HCT116 (cell line): ENCODE data around the gene SERGEF. TPM values are rescaled to one million over a fixed set of nuclear protein-coding genes. Genes with fewer than 3 reads are reported as not detected.

ENCODE experiments used
- ATAC-seq: fragments of 200-7000 bp; cut with Tn5 transposase; 2 replicates; pipeline ENCODE4 v1.9.1; 2020; ENCODE audit warnings: mild to moderate bottlenecking, moderate library complexity
- BruUV-seq: library from RNA; stranded (reverse); fragments of 400-500 nt; replicated peaks from 2 replicates; lab custom pipeline; 2021; lab: Mats Ljungman, UMichigan
- CTCF ChIA-PET: fragments of 300-600 bp; sonication (Branson Sonifier 250); formaldehyde crosslinking; loops from one replicate; lab custom pipeline; 2021; ENCODE audit warnings: antibody characterized with exemption; lab: Charles Lee
- POLR2A ChIA-PET: fragments of 300-600, 350-600 bp; sonication (Branson Sonifier 250); formaldehyde crosslinking; loops from one replicate; lab custom pipeline; 2021; ENCODE audit warnings: antibody characterized with exemption; lab: Charles Lee
- RAD21 ChIA-PET, 2 experiments: fragments of 300-600 bp; sonication (Branson Sonifier 250); formaldehyde crosslinking; loops; one replicate each; lab custom pipeline; 2023; ENCODE audit warnings: low total read pairs in 2 of 2; ENCODE audit not compliant: uncharacterized antibody in 2 of 2, unreplicated experiment in 2 of 2, low non-redundant PET in 1 of 2; lab: Charles Lee
- DNase-seq: peaks from one replicate; pipeline ENCODE4 v3.0.0-alpha.2; 2010; ENCODE audit warnings: low read depth, low spot score
- H2AFZ ChIP-seq: fragments of 200-600 bp; shearing (Covaris generic), sonication (generic); 2 replicates; pipeline ENCODE4 v1.6.1; 2017; ENCODE audit warnings: low read depth, mixed run types, mixed read lengths, antibody characterized with exemption, low read length; ENCODE audit not compliant: poor library complexity, severe bottlenecking
- H3K27ac ChIP-seq: 2 replicates; pipeline ENCODE4 v1.5.1; 2012; ENCODE audit warnings: low read depth, low read length
- H3K27me3 ChIP-seq: fragments of 200-600 bp; sonication (generic); 2 replicates; pipeline ENCODE4 v1.6.1; 2016; ENCODE audit warnings: mixed run types, low read length, mixed read lengths; ENCODE audit not compliant: insufficient read depth
- H3K36me3 ChIP-seq, 2 experiments: fragments of 200-500 bp in 1 of 2; fragments of 200-600 bp in 1 of 2; sonication (Bioruptor generic) in 1 of 2; sonication (generic) in 1 of 2; 2 replicates each; pipeline versions ENCODE4 v1.5.1 to v1.6.1; 2014 to 2016; ENCODE audit warnings: low read length in 2 of 2, inconsistent platforms in 1 of 2, mixed read lengths in 1 of 2, mixed run types in 1 of 2; ENCODE audit not compliant: insufficient read depth in 2 of 2, control insufficient read depth in 1 of 2
- H3K4me1 ChIP-seq, 2 experiments: fragments of 200-600 bp in 1 of 2; sonication (generic) in 1 of 2; 2 replicates each; pipeline versions ENCODE4 v1.5.1 to v1.6.1; 2012 to 2017; ENCODE audit warnings: low read length in 2 of 2, inconsistent platforms in 1 of 2, mild to moderate bottlenecking in 1 of 2, mixed read lengths in 1 of 2, mixed run types in 1 of 2, moderate library complexity in 1 of 2; ENCODE audit not compliant: insufficient read depth in 2 of 2, control insufficient read depth in 1 of 2
- H3K4me2 ChIP-seq: fragments of 200-600 bp; sonication (generic); 2 replicates; pipeline ENCODE4 v1.6.1; 2017; ENCODE audit warnings: mixed run types, low read length, mixed read lengths
- H3K4me3 ChIP-seq, 2 experiments: fragments of 200-600 bp in 1 of 2; sonication (generic) in 1 of 2; replicated peaks in 1 of 2; 2 replicates each; pipeline ENCODE4 v1.5.1; 2011 to 2016; ENCODE audit warnings: low read length in 2 of 2, control low read depth in 1 of 2, low read depth in 1 of 2, mild to moderate bottlenecking in 1 of 2, mixed read lengths in 1 of 2, mixed run types in 1 of 2
- H3K79me2 ChIP-seq: fragments of 200-600 bp; sonication (generic); 2 replicates; pipeline ENCODE4 v1.6.1; 2017; ENCODE audit warnings: mild to moderate bottlenecking, mixed run types, low read length, moderate library complexity, mixed read lengths; ENCODE audit not compliant: insufficient read depth
- H3K9ac ChIP-seq: fragments of 200-600 bp; sonication (generic); 2 replicates; pipeline ENCODE4 v1.6.1; 2016; ENCODE audit warnings: low read length, mixed read lengths
- H3K9me2 ChIP-seq: fragments of 200-600 bp; sonication (generic), shearing (Covaris generic); 2 replicates; pipeline ENCODE4 v1.6.1; 2017; ENCODE audit warnings: mixed run types, mild to moderate bottlenecking, moderate library complexity; ENCODE audit not compliant: insufficient read depth
- H3K9me3 ChIP-seq, 2 experiments: fragments of 200-500 bp in 1 of 2; fragments of 200-600 bp in 1 of 2; sonication (Bioruptor generic) in 1 of 2; sonication (generic) in 1 of 2; 2 replicates each; pipeline ENCODE4 v1.6.1; 2014 to 2017; ENCODE audit warnings: low read length in 2 of 2, mixed read lengths in 2 of 2, inconsistent platforms in 1 of 2, low read depth in 1 of 2, mild to moderate bottlenecking in 1 of 2, mixed run types in 1 of 2, moderate library complexity in 1 of 2; ENCODE audit not compliant: control insufficient read depth in 1 of 2, insufficient read depth in 1 of 2
- H4K20me1 ChIP-seq: fragments of 200-600 bp; sonication (generic), shearing (Covaris generic); 2 replicates; pipeline ENCODE4 v1.6.1; 2017; ENCODE audit warnings: mixed run types, mild to moderate bottlenecking, moderate library complexity; ENCODE audit not compliant: insufficient read depth
- CBX3 ChIP-seq: IDR thresholded peaks from 2 replicates; pipeline ENCODE4 v1.6.1; 2012; ENCODE audit warnings: low read depth
- EZH2 ChIP-seq: fragments of 200-600 bp; sonication (generic); IDR thresholded peaks from 2 replicates; pipeline ENCODE4 v1.6.1; 2017; ENCODE audit warnings: antibody characterized with exemption, mixed run types
- EZH2phosphoT487 ChIP-seq: fragments of 200-600 bp; IDR thresholded peaks from 2 replicates; pipeline ENCODE4 v1.6.1; 2018; ENCODE audit warnings: antibody characterized with exemption, borderline replicate concordance
- RAD21 ChIP-seq: IDR thresholded peaks from 2 replicates; pipeline ENCODE4 v1.6.1; 2012; ENCODE audit warnings: low read depth, mild to moderate bottlenecking
- REST ChIP-seq: IDR thresholded peaks from 2 replicates; pipeline ENCODE4 v1.6.1; 2012; ENCODE audit warnings: low read depth
- SIN3A ChIP-seq: IDR thresholded peaks from 2 replicates; pipeline ENCODE4 v1.6.1; 2012; ENCODE audit warnings: low read depth
- TCF7L2 ChIP-seq: IDR thresholded peaks from 2 replicates; pipeline ENCODE4 v1.7.0; 2011; ENCODE audit warnings: borderline replicate concordance, inconsistent platforms; ENCODE audit not compliant: insufficient read depth, insufficient read length; ENCODE audit errors: extremely low read depth
- intact Hi-C: fragments of 100-400 bp; cut with micrococcal nuclease; formaldehyde crosslinking; loops from 2 replicates; pipeline ENCODE4 v1.10.0; 2022
- total RNA-seq: library from RNA; stranded (reverse); gene quantifications from one replicate; pipeline ENCODE4 v1.2.1, GENCODE V29; 2021; ENCODE audit not compliant: unreplicated experiment
- TF ChIP-seq, protein P1 (sequence below): IDR thresholded peaks from 2 replicates; pipeline ENCODE4 v1.6.1; 2012

SERGEF gene
- total RNA-seq, 1 experiment from 2014 or later: 32.8 TPM

DNA sequence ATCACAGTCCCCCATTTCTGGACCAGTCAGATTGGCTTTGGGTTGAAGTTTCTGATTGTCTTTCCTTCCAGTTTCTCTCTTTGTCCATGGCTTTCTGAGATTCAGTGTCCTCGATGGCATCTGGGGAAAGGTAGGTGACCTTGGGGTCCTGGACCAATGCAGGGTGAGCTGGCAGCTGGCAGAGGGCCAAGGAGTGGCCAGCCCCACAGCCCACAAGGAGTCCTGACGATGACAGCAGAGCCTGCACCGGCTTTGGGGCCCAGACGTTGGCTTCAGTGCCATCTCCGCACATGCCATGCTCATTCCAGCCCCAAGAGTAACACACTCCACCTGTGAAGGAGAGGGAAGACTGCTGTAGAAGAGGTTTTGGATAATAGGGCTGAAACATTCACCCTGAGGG lies 224.8 kb downstream of the SERGEF start:
- Histone ChIP-seq H3K9me2 (no peaks in the 10 kb centered on the region), H3K9ac (no peak overlapping the region), H3K27me3 (no peaks in the 10 kb centered on the region), H3K27ac (no peak overlapping the region), H3K9me3 (no peaks in the 10 kb centered on the region), H2AFZ (no peak overlapping the region), H3K4me1 (peaks cover 8 to 28% of the 10 kb centered on the region in 2 experiments), H3K4me2 (no peak overlapping the region), H4K20me1 (no peaks in the 10 kb centered on the region), H3K36me3 (no peaks in the 10 kb centered on the region), H3K4me3 (no peak overlapping the region), H3K79me2 (no peaks in the 10 kb centered on the region)
- TF ChIP-seq EZH2 (no peak), EZH2phosphoT487 (no peak), CBX3 (no peak), SIN3A (no peak), RAD21 (no peak), REST (no peak), TCF7L2 (no peak)
- TF ChIP-seq, protein P1, sequence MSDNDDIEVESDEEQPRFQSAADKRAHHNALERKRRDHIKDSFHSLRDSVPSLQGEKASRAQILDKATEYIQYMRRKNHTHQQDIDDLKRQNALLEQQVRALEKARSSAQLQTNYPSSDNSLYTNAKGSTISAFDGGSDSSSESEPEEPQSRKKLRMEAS: no peak
- BruUV-seq: no TSS peak
- intact Hi-C loops: no loop called here
- ChIA-PET RAD21 (no interaction called here), POLR2A (no interaction called here), CTCF (no interaction called here)
- DNase-seq (no peak), ATAC-seq (no peak)
